ENCODE results near the gene DFFB.

Gene DFFB

DNA sequence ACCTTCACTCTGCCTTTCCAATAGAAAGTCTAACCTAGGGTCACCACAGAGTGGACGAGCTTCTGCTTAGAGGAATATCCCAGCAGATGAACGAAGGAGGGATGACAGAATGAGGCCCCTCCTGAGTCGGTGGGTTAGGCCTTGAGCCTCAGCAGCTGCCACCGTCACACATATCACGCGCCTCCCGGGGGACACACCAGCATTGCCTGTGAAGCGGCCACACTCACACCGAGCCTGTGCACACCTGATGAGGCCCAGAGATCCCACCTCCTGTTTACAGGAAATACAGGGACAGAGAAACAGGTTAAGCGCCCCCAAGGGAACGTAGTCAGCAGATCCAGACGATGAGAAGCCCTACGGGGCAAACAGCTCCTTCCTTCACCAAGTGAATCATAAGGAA lies 35.8 kb upstream of the DFFB start:
- no peak overlapping the region for H3K4me3 ChIP-seq (ENCODE audit: low read length)
- TF ChIP-seq ZNF274 (IDR thresholded peaks at IDR 0.05; ENCODE audit: low read depth, low read length): no peak

DNA sequence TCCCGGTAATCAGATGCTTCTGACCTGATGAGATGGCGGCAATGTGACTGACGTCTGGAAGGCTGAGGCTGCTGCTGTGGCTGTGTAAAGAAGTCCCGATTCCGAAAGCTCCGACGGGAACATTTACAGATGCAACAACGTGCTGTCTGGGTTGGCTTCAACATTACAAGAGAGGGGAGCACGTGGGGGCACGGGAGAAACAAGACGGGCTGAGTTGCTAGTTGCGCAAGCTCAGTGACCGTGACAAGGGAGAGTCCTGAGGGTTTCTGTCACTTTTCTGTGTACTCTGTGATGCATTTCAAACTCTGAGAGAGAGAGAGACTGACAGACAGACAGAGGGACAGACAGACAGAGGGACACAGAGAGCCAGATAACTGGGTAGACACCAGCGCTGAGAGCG lies 35.4 kb upstream of the DFFB start:
- H3K4me3 ChIP-seq (ENCODE audit: low read length): no peak overlapping the region
- no peak for TF ChIP-seq ZNF274 (IDR thresholded peaks at IDR 0.05; ENCODE audit: low read depth, low read length)

DNA sequence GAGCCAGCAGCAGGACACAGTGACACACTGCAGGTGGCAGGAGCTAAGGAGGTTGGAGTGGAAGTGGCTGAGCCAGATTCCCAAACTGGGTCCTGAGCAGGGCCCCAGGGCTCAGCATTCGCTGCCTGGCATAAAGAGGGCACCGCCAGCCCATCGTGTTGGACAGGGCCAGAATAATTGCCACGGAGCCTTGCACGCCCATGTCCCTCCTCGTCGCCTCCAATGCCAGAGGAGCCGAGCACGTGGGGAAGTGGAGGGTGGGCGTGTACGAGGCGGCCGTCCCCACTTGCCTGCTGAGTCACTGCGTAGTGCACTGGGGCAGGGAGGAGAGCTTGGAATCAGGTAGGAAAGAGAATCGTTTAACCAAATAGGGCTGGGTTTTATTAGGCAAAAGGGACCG lies 34.9 kb upstream of the DFFB start:
- no peak for TF ChIP-seq ZNF274 (IDR thresholded peaks at IDR 0.05; ENCODE audit: low read depth, low read length)
- no peak overlapping the region for H3K4me3 ChIP-seq (ENCODE audit: low read length)

DNA sequence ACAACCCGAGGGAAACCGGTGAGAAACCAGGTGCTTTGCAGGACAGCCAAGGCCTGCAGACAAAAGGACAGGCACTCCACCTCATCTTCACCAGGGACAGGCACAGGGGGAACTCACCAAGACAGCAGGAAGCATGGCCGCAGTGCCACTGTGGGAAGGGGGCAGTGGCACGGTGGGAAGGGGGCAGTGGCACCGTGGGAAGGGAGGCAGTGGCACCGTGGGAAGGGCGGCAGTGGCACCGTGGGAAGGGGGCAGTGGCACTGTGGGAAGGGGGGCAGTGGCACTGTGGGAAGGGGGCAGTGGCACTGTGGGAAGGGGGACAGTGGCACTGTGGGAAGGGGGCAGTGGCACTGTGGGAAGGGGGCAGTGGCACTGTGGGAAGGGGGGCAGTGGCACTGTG lies 32.6 kb upstream of the DFFB start:
- no peak overlapping the region for H3K4me3 ChIP-seq (ENCODE audit: low read length)
- no peak for TF ChIP-seq ZNF274 (IDR thresholded peaks at IDR 0.05; ENCODE audit: low read depth, low read length)

DNA sequence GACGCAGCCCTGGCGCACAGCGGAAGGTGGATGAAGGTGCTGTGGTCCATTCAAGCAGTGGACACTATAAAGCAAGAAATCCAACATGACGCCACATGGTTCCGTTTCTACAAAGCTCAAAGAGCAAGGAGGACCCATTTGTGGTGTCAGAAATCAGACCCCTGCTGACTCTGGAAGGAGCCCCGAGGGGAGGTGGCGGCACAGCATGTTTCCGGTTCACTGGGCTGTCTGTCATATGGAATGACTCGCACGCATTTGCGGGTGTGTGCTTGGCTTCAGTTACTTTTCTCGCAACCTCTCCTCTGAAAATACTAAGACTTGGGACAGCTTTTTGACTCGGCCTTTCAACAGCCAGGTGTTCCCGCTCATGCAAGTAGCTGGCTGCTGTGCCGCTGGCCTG lies 31.9 kb upstream of the DFFB start:
- TF ChIP-seq ZNF274 (IDR thresholded peaks at IDR 0.05; ENCODE audit: low read depth, low read length): no peak
- no peak overlapping the region for H3K4me3 ChIP-seq (ENCODE audit: low read length)

DNA sequence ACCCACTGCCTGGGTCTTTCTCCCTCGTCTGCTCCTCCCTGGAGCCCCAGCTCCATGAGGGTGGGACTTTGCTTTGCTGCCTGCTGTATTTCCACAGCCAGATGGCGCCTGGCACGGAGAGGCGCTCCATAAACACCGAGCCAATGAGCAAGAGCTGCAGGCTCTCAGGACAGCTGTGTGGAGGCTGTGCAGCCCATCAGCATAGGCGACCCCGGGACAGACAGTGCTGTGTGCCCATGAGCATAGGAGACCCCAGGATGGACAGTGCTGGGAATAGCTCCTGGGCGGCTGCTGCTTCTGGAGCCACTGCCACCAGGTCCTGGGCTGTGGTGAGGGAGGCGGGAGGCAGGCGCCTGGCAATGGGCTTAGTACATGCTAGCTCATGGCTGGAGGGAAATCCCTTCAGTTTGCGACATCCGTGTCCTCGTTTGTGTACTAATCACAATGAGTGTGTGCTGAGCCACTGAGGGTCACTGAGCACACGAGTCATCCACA lies 29.4 kb upstream of the DFFB start:
- no peak overlapping the region for H3K4me3 ChIP-seq (ENCODE audit: low read length)
- TF ChIP-seq ZNF274 (IDR thresholded peaks at IDR 0.05; ENCODE audit: low read depth, low read length): no peak

DNA sequence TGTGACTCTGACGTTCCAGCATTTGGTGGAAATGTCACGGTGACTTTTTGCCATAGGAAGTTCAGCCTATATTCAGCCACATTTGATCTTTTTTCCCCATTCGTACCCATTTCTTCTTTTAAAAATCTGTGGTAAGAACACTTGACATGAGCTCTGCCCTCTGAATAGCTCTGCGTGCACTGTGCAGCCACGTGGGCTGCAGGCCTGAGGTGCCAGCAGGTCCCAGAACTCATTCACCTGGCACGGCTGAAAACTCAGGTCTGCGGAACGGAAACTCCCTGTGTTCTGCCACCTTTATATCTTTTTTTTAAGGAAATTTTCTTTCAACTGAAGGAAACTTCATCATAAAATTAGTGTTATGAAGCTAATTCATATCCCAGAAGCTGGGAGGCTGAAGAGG lies 28.9 kb upstream of the DFFB start:
- H3K4me3 ChIP-seq (ENCODE audit: low read length): no peak overlapping the region
- no peak for TF ChIP-seq ZNF274 (IDR thresholded peaks at IDR 0.05; ENCODE audit: low read depth, low read length)

DNA sequence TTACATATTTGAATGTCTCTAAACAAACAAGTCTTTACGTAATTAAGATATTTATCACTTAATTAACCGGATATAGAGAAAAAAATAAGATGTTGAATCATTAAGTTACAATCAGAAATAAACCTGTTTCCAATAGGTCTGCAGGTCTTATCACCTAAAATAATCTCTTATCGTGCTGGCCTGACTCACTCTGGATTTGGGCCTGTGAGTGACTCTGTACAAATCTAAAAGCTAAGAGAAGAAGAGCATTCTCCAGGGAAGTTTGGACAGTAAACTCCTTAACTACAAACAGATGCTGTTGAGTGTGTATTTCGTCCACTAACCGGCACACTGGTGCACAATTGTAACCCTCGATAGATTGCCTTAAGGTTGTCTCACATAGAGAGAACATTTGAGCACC lies 25.6 kb upstream of the DFFB start:
- no peak for TF ChIP-seq ZNF274 (IDR thresholded peaks at IDR 0.05; ENCODE audit: low read depth, low read length)
- H3K4me3 ChIP-seq (ENCODE audit: low read length): no peak overlapping the region

DNA sequence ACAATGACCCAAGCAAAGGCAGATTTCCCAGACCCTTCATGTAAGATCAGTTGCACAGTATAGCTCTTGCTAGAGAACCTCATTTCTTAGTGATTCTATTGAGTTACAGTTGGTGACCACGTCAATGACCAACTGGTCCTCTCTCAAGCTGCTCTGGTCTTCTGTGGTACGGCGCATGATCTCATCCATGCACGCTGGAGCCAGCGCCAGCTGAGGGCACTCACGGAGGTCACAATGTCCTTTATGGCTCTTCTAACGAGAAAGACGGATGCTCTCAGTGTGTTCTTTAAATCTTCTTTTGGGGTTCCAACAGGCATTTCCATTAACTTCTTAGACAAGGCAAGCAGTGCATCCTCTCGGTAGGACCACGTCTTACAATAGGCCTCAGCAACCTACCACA lies 22.6 kb upstream of the DFFB start:
- no peak for TF ChIP-seq ZNF274 (IDR thresholded peaks at IDR 0.05; ENCODE audit: low read depth, low read length)
- H3K4me3 ChIP-seq (ENCODE audit: low read length): no peak overlapping the region

DNA sequence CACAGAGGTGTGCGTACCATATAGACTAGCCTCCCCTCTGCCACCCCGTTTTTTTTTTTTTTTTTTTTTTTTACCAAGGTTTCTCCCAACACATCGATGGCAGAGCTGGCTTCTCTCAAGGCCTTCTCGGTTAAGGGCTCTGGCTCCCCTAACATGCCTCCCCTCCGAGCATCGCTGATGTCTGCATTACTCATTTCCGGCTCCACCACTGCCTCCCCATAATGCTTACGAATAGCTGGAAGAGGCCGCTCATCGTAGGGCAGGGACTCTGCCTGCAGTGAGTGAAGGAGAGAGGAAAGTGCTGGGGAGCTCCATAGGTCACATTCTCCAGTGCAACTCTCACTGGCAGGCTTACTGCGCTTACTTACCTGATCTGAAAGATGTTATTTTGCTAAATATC lies 20.9 kb upstream of the DFFB start:
- H3K4me3 ChIP-seq (ENCODE audit: low read length): no peak overlapping the region
- TF ChIP-seq ZNF274 (IDR thresholded peaks at IDR 0.05; ENCODE audit: low read depth, low read length): no peak

DNA sequence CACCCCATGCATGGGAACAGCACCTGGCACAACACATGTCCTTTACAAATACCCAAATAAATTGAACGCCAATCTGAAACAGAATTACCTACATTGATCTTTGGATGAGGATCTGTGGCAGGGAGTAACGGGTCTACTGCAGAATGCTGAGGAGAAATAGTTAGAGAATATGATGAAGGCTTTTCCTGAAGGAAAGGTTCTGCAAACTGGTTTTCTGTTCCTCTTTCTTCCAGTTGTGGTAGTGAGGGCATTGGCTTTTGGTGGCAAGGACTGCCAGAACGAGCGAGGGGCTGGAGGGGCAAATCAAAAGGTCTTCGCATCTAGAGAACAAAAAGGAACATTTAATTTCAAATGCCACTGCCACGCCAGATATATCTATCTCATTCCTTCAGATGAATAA lies 20.1 kb upstream of the DFFB start:
- H3K4me3 ChIP-seq (ENCODE audit: low read length): no peak overlapping the region

DNA sequence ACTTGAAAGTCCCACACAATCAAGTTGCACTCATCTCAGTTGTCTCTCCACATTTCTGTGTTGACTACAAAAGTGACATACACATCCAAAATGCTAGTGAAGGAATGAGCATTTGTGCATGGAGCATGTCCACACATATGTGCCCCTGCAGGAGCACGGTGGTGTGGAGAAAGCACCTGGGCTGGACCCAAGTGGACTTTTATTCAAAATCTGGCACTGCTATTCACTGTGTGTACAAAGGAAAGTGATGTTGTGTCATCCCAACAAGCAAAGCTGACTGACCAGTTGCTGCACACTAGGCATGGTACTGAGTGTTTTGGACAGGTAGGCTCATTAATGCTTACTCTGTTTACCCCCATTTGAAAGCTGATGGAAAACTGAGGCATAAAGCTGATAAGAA lies 19.6 kb upstream of the DFFB start:
- H3K4me3 ChIP-seq (ENCODE audit: low read length): no peak overlapping the region
- no peak for TF ChIP-seq ZNF274 (IDR thresholded peaks at IDR 0.05; ENCODE audit: low read depth, low read length)

More for the DNA sequence above, 20.1 kb upstream of the DFFB start:
- no peak for TF ChIP-seq ZNF274 (IDR thresholded peaks at IDR 0.05; ENCODE audit: low read depth, low read length)

DNA sequence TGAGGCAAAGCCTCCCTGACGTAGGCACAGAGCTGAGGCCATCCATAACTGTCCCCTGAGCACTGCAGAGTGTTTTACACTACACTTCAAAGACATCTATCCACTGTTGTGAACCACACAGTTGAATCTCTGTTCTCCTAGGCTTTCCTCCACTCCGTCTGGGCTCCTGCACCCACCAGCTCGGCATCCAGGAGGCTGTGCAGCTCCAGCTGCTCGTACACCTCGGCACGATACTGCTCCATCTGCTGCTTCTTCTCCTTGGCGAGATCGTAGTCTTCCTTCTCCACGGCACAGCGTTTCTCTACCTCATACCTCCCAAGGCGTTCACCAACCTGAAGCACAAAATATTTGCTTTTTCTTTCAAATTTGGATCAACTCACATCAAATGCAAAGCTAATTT lies 18.5 kb upstream of the DFFB start:
- no peak for TF ChIP-seq ZNF274 (IDR thresholded peaks at IDR 0.05; ENCODE audit: low read depth, low read length)

DNA sequence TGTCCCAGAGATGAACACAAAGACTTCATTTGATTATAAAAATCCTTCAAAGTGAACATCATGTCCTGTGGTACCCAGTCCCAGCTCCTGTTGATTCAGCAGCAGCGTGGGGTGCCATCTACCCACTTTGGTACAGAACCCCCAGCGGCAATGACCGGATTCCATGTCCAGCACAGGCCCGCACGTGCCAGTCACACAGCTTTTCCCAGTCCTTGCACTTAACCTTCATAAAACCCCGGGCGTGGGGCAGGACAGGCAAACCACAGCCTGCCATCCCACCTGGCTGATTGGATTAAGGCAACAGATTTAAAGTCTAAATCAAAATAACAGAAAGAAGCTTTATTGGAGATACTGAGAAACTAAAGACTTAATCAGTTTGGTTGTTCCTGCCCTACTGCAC lies 15.8 kb upstream of the DFFB start:
- H3K4me3 ChIP-seq (ENCODE audit: low read length): no peak overlapping the region
- no peak for TF ChIP-seq ZNF274 (IDR thresholded peaks at IDR 0.05; ENCODE audit: low read depth, low read length)

More for the DNA sequence above, 18.5 kb upstream of the DFFB start:
- H3K4me3 ChIP-seq (ENCODE audit: low read length): no peak overlapping the region

DNA sequence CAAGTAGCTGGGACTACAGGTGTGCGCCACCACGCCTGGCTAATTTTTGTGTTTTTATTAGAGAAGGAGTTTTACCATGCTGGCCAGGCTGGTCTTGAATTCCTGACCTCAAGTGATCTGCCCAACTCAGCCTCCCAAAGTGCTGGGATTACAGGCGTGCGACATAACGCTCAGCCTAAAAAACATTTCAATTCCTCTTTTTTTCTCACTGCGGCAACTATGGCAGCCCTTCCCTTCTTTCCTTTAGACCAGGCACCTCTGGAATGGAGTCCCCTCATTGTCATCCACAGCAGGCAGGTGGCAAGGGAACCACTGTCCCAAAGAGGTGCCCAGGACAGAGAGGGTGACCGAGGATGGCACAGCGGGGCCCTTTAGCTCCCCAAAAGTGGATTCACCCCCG lies 14.4 kb upstream of the DFFB start:
- TF ChIP-seq ZNF274 (IDR thresholded peaks at IDR 0.05; ENCODE audit: low read depth, low read length): no peak
- no peak overlapping the region for H3K4me3 ChIP-seq (ENCODE audit: low read length)

DNA sequence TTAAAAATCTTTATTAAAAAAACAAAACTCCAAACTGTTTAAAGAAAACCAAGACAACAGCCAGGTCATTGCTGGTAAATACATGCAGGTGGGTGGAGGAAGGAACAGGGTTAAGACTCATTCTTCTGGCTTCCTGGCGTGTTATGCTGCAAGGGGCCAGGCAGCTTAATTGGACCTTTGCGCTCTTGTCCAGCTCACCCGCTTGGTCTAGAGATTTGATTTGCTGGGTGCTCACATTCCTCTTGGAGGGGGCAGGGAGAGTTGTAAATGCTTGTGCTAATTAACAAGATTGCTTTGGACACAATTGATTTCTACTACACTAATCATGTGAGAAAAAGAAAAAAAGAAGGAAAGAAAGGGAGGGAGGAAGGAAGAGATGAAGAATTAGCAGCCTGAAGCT lies 10.7 kb upstream of the DFFB start:
- H3K4me3 ChIP-seq (ENCODE audit: low read length): no peak overlapping the region
- TF ChIP-seq ZNF274 (IDR thresholded peaks at IDR 0.05; ENCODE audit: low read depth, low read length): no peak
